K562 (cell line): ENCODE data around the gene HNRNPF. TPM values are rescaled to one million over a fixed set of nuclear protein-coding genes. Genes with fewer than 3 reads are reported as not detected.

ENCODE experiments used
- ATAC-seq: fragments of 200-7000 bp; cut with Tn5 transposase; 3 replicates; pipeline ENCODE4 v1.9.1; 2020; ENCODE audit warnings: moderate library complexity
- BruUV-seq: library from RNA; stranded (reverse); fragments of 400-500 nt; replicated peaks from 2 replicates; lab custom pipeline; 2021; lab: Mats Ljungman, UMichigan
- CTCF ChIA-PET: fragments of 300-600 bp; formaldehyde crosslinking; extraction: SDS; loops from one replicate; lab custom pipeline; 2021; ENCODE audit warnings: low intra/inter-chr PET ratio; lab: Yijun Ruan, JAX
- POLR2A ChIA-PET: fragments of 300-600, 350-650 bp; sonication (Branson Sonifier 250); formaldehyde crosslinking; extraction: SDS; loops from one replicate; lab custom pipeline; 2021; ENCODE audit warnings: antibody characterized with exemption, inconsistent platforms; lab: Yijun Ruan, JAX
- DNase-seq, 4 experiments: peaks; one replicate each; pipeline versions ENCODE4 v3.0.0 to v3.0.0-alpha.2; 2011 to 2018; ENCODE audit warnings: low spot score in 3 of 4, mixed read lengths in 3 of 4; ENCODE audit errors: extremely low read depth in 1 of 4
- FAIRE-seq: peaks from 2 replicates; lab custom pipeline; 2011; peaks lifted over from hg19 to GRCh38; lab: Jason Lieb, UNC
- H2AFZ ChIP-seq: 2 replicates; pipeline ENCODE4 v1.6.0; 2011; ENCODE audit warnings: low read depth, low read length, control low read depth, inconsistent platforms
- H3K27ac ChIP-seq: fragments of 200-600 bp; 3 replicates; pipeline ENCODE4 v1.8.0; 2011; ENCODE audit warnings: low read depth, mild to moderate bottlenecking, control low read depth, inconsistent platforms, low read length, moderate library complexity, mixed read lengths; ENCODE audit errors: extremely low read depth
- H3K27me3 ChIP-seq, 2 experiments: fragments of 300-600 bp in 1 of 2; 2 replicates in 1 of 2; 3 replicates in 1 of 2; pipeline versions ENCODE4 v1.6.0 to v1.8.0; 2011; ENCODE audit warnings: inconsistent platforms in 2 of 2, low read length in 2 of 2, mild to moderate bottlenecking in 1 of 2, mixed read lengths in 1 of 2, moderate library complexity in 1 of 2; ENCODE audit not compliant: control insufficient read depth in 2 of 2, insufficient read depth in 2 of 2
- H3K36me3 ChIP-seq: fragments of 300-600 bp; 3 replicates; pipeline ENCODE4 v1.8.0; 2011; ENCODE audit warnings: mild to moderate bottlenecking, low read length, inconsistent platforms; ENCODE audit not compliant: control insufficient read depth, insufficient read depth
- H3K4me1 ChIP-seq, 2 experiments: fragments of 200-600 bp in 1 of 2; replicated peaks in 1 of 2; 2 replicates in 1 of 2; 3 replicates in 1 of 2; pipeline versions ENCODE4 v1.5.1 to v1.8.0; 2011; ENCODE audit warnings: inconsistent platforms in 2 of 2, low read length in 2 of 2, mild to moderate bottlenecking in 1 of 2, mixed read lengths in 1 of 2, moderate library complexity in 1 of 2; ENCODE audit not compliant: control insufficient read depth in 2 of 2, insufficient read depth in 2 of 2
- H3K4me2 ChIP-seq: 2 replicates; pipeline ENCODE4 v1.6.1; 2011; ENCODE audit warnings: low read length, control low read depth, inconsistent platforms, mixed read lengths; ENCODE audit not compliant: insufficient read depth
- H3K4me3 ChIP-seq: fragments of 200-600 bp; sonication (generic), shearing (Covaris generic); 2 replicates; pipeline ENCODE4 v1.5.1; 2016; ENCODE audit warnings: control low read depth, inconsistent platforms
- H3K79me2 ChIP-seq: fragments of 200-600 bp; 3 replicates; pipeline ENCODE4 v1.8.0; 2011; ENCODE audit warnings: low read length, inconsistent platforms; ENCODE audit not compliant: control insufficient read depth, insufficient read depth
- H3K9ac ChIP-seq, 2 experiments: 2 replicates each; pipeline versions ENCODE4 v1.6.0 to v1.6.1; 2011; ENCODE audit warnings: low read depth in 2 of 2, low read length in 2 of 2, control low read depth in 1 of 2, inconsistent platforms in 1 of 2, mild to moderate bottlenecking in 1 of 2, mixed read lengths in 1 of 2; ENCODE audit not compliant: insufficient read depth in 1 of 2
- H3K9me1 ChIP-seq: one replicate; pipeline ENCODE4 v1.6.0; 2011; ENCODE audit warnings: inconsistent platforms, mild to moderate bottlenecking, low read length, moderate library complexity; ENCODE audit not compliant: control insufficient read depth, insufficient read depth
- H3K9me3 ChIP-seq: replicated peaks from 2 replicates; pipeline ENCODE4 v1.5.1; 2011; ENCODE audit warnings: low read depth, low read length, inconsistent platforms; ENCODE audit not compliant: control insufficient read depth, insufficient read depth
- H4K20me1 ChIP-seq: replicated peaks from 2 replicates; pipeline ENCODE4 v1.6.1; 2011; ENCODE audit warnings: low read length, inconsistent platforms, mixed read lengths; ENCODE audit not compliant: control insufficient read depth, insufficient read depth
- ADNP ChIP-seq: fragments of 200-800 bp; sonication (Bioruptor generic); IDR thresholded peaks from 2 replicates; pipeline ENCODE4 v1.6.1; 2016; ENCODE audit warnings: missing genetic modification characterization, missing compliant biosample characterization
- ARNT ChIP-seq, 2 experiments: fragments of 450-650 bp; IDR thresholded peaks; 2 replicates each; pipeline ENCODE4 v1.6.1; 2016; ENCODE audit warnings: mild to moderate bottlenecking in 1 of 2
- ATF1 ChIP-seq, 2 experiments: fragments of 450-650 bp in 1 of 2; IDR thresholded peaks; 2 replicates each; pipeline ENCODE4 v1.6.1; 2016; ENCODE audit warnings: missing compliant biosample characterization in 1 of 2, missing genetic modification characterization in 1 of 2
- GABPA ChIP-seq: fragments of 200-800 bp; sonication (Bioruptor generic); conservative IDR thresholded peaks from 2 replicates; pipeline ENCODE4 v1.6.1; 2016; ENCODE audit warnings: low read depth, missing genetic modification characterization, missing compliant biosample characterization
- KDM1A ChIP-seq, 2 experiments: fragments of 450-650 bp; IDR thresholded peaks; 2 replicates each; pipeline ENCODE4 v1.6.1; 2016; ENCODE audit warnings: mild to moderate bottlenecking in 2 of 2
- MAZ ChIP-seq, 2 experiments: fragments of 450-650 bp in 1 of 2; sonication (generic) in 1 of 2; formaldehyde crosslinking; IDR thresholded peaks in 1 of 2; conservative IDR thresholded peaks in 1 of 2; 2 replicates each; pipeline versions ENCODE4 v1.4.0 to v1.5.0; 2020; ENCODE audit warnings: mild to moderate bottlenecking in 1 of 2, missing genetic modification reagents in 1 of 2
- MCM2 ChIP-seq: fragments of 450-650 bp; IDR thresholded peaks from 2 replicates; pipeline ENCODE4 v1.6.1; 2017; ENCODE audit warnings: low read depth, mild to moderate bottlenecking
- MXI1 ChIP-seq: IDR thresholded peaks from 2 replicates; pipeline ENCODE4 v1.6.1; 2011; ENCODE audit warnings: low read depth, mild to moderate bottlenecking, improper control_type of control experiment, low read length
- NFATC3 ChIP-seq: fragments of 450-650 bp; IDR thresholded peaks from 2 replicates; pipeline ENCODE4 v1.6.1; 2017; ENCODE audit warnings: mild to moderate bottlenecking
- SAP30 ChIP-seq: fragments of 200-600 bp; sonication (generic); IDR thresholded peaks from 2 replicates; pipeline ENCODE4 v1.6.1; 2012; ENCODE audit warnings: borderline replicate concordance, low read depth, mild to moderate bottlenecking, moderate library complexity, low read length, control low read depth, inconsistent platforms; ENCODE audit not compliant: insufficient read depth, poor library complexity, severe bottlenecking
- SMAD4 ChIP-seq: fragments of 250-450 bp; sonication (Bioruptor Pico); conservative IDR thresholded peaks from 2 replicates; pipeline ENCODE4 v1.8.0; 2021; ENCODE audit warnings: inconsistent platforms, mild to moderate bottlenecking, moderate library complexity
- SMARCA5 ChIP-seq: fragments of 450-650 bp; IDR thresholded peaks from 2 replicates; pipeline ENCODE4 v1.6.1; 2016
- ZNF57 ChIP-seq: fragments of 450-650 bp; formaldehyde crosslinking; IDR thresholded peaks from 2 replicates; pipeline ENCODE4 v1.4.0; 2020; ENCODE audit warnings: mild to moderate bottlenecking, moderate library complexity
- ZNF77 ChIP-seq: fragments of 250-450 bp; sonication (Bioruptor Pico); IDR thresholded peaks from 2 replicates; pipeline ENCODE4 v1.5.0; 2020
- WGBS: fragments of 100-300 bp; shearing (Covaris generic); methylation state at CpG from one replicate; pipeline ENCODE4 v1.1.6; 2016; ENCODE audit warnings: low coverage, mixed read lengths; ENCODE audit not compliant: insufficient coverage; ENCODE audit errors: missing lambda C conversion rate; 5-methylcytosine and 5-hydroxymethylcytosine counted together
- in situ Hi-C: fragments of 300-500 bp; cut with MboI; formaldehyde crosslinking; loops from 4 replicates; pipeline ENCODE4 v1.15.0; 2018; ENCODE audit warnings: inconsistent platforms, mixed read lengths
- intact Hi-C: fragments of 100-400 bp; cut with micrococcal nuclease; formaldehyde crosslinking; loops from 2 replicates; pipeline ENCODE4 v1.14.2; 2022
- polyA plus RNA-seq, 8 experiments: library from polyadenylated mRNA; depleted of rRNA in 4 of 8; stranded (reverse) in 5 of 8; unstranded in 3 of 8; fragments of >200 nt; fragmentation: Nextera tagmentation in 2 of 8; fragmentation: Illumina TruSeq in 1 of 8; extraction: Ambion mirVana in 2 of 8; extraction: Trizol in 1 of 8; gene quantifications; 2 replicates each; pipeline versions ENCODE4 v1.2.1 to v1.2.3, GENCODE V29; 2011 to 2014; ENCODE audit warnings: inconsistent platforms in 1 of 8, missing spikeins in 1 of 8
- total RNA-seq, 7 experiments: library from RNA; depleted of rRNA in 6 of 7; stranded (reverse); fragments of >200 nt in 6 of 7; fragmentation: Illumina TruSeq in 2 of 7; extraction: Trizol in 2 of 7; gene quantifications; 2 replicates each; pipeline versions ENCODE4 v1.2.1 to v1.2.3, GENCODE V29; 2011 to 2021; ENCODE audit warnings: low replicate concordance in 1 of 7
- TF ChIP-seq, protein P1 (sequence below): fragments of 450-650 bp; IDR thresholded peaks from 2 replicates; pipeline ENCODE4 v1.6.1; 2018; ENCODE audit not compliant: partially characterized antibody

Gene HNRNPF
- total and polyA plus RNA-seq, 9 of the 15 experiments (the other 6 are each of a cell fraction or from before 2014, with no cell fraction given), result 192 to 489 (median 416) TPM

DNA sequence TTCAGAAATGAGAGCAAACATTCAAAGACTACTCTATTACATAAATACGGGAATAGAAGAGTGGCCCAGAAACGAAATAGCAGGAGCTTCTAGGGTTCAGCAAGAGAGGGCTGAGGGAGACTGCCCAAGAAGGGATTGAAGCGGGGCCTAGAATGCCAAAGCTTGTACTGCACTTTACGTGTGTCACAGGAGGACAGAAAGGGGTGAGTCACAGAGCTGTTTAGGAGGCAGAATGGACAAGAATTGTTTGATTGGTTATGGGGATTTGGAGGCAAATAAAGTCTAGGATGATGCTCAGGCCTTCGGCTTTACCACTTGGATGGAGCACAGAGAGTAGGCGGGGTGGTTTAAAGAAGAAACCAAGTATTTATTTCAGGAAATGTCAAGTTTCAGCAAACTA is 48.9 kb downstream of the HNRNPF start:
- BruUV-seq, result no TSS peak
- no peaks in the 10 kb centered on the region for H3K9me3 ChIP-seq
- WGBS, result 38% methylated on average over 6 of the region's 6 CpGs
- no peak overlapping the region for H3K4me3 ChIP-seq
- H3K79me2 ChIP-seq, result no peaks in the 10 kb centered on the region
- H3K27me3 ChIP-seq, result peaks cover 3 to 18% of the 10 kb centered on the region in 2 experiments; a peak in 3 of 5 replicates
- CTCF ChIA-PET, result no interaction called here
- peaks cover 14 to 15% of the 10 kb centered on the region in 2 experiments for H3K4me1 ChIP-seq
- TF ChIP-seq MXI1 (no peak), GABPA (no peak), ARNT (IDR thresholded peaks at IDR 0.05) (no peak), ATF1 (CRISPR knock-in tag; IDR thresholded peaks at IDR 0.05) (no peak), ATF1 (tag; IDR thresholded peaks at IDR 0.05) (no peak), ZNF77 (CRISPR knock-in tag) (no peak), NFATC3 (no peak), SAP30 (no peak), MCM2 (no peak), SMARCA5 (no peak), ZNF57 (CRISPR knock-in tag) (no peak), SMAD4 (CRISPR knock-in tag) (no peak), MAZ (CRISPR knock-in tag; conservative IDR thresholded peaks at IDR 0.05 in 1 of 2, IDR thresholded peaks at IDR 0.05 in 1 of 2) (no peak), KDM1A (IDR thresholded peaks at IDR 0.05) (no peak), ADNP (no peak)
- TF ChIP-seq, protein P1, sequence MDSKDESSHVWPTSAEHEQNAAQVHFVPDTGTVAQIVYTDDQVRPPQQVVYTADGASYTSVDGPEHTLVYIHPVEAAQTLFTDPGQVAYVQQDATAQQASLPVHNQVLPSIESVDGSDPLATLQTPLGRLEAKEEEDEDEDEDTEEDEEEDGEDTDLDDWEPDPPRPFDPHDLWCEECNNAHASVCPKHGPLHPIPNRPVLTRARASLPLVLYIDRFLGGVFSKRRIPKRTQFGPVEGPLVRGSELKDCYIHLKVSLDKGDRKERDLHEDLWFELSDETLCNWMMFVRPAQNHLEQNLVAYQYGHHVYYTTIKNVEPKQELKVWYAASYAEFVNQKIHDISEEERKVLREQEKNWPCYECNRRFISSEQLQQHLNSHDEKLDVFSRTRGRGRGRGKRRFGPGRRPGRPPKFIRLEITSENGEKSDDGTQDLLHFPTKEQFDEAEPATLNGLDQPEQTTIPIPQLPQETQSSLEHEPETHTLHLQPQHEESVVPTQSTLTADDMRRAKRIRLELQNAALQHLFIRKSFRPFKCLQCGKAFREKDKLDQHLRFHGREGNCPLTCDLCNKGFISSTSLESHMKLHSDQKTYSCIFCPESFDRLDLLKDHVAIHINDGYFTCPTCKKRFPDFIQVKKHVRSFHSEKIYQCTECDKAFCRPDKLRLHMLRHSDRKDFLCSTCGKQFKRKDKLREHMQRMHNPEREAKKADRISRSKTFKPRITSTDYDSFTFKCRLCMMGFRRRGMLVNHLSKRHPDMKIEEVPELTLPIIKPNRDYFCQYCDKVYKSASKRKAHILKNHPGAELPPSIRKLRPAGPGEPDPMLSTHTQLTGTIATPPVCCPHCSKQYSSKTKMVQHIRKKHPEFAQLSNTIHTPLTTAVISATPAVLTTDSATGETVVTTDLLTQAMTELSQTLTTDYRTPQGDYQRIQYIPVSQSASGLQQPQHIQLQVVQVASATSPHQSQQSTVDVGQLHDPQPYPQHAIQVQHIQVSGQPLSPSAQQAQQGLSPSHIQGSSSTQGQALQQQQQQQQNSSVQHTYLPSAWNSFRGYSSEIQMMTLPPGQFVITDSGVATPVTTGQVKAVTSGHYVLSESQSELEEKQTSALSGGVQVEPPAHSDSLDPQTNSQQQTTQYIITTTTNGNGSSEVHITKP, result no peak
- FAIRE-seq, result no peak
- intact Hi-C loops (no loop called here), in situ Hi-C loops (no loop called here)
- no peak overlapping the region for H3K4me2 ChIP-seq
- no peaks in the 10 kb centered on the region for H4K20me1 ChIP-seq
- H2AFZ ChIP-seq, result no peak overlapping the region
- ATAC-seq, result no peak
- no peaks in the 10 kb centered on the region for H3K36me3 ChIP-seq
- H3K27ac ChIP-seq, result no peak overlapping the region
- H3K9ac ChIP-seq, result no peak overlapping the region
- no peaks in the 10 kb centered on the region for H3K9me1 ChIP-seq
- DNase-seq, result no peak
- POLR2A ChIA-PET, result no interaction called here
